Esophagus (tissue), 2 donors: ENCODE measurements around the gene DDAH1. TPM values are rescaled to one million over a fixed set of nuclear protein-coding genes. Genes with fewer than 3 reads are reported as not detected.

Experiments used
- H3K27ac ChIP-seq, 2 donors: one replicate each; pipeline ENCODE4 v1.5.1; 2013; ENCODE audit warnings: low read depth in 2 of 2, mild to moderate bottlenecking in 2 of 2, inconsistent platforms in 1 of 2, low read length in 1 of 2, moderate library complexity in 1 of 2
- H3K27me3 ChIP-seq, 2 donors: one replicate each; pipeline ENCODE4 v1.6.1; 2013; ENCODE audit warnings: low read length in 2 of 2, control low read depth in 1 of 2, mild to moderate bottlenecking in 1 of 2; ENCODE audit not compliant: insufficient read depth in 2 of 2, control insufficient read depth in 1 of 2
- H3K36me3 ChIP-seq, 2 donors: one replicate each; pipeline ENCODE4 v1.6.1; 2013; ENCODE audit warnings: low read length in 1 of 2; ENCODE audit not compliant: control insufficient read depth in 2 of 2, insufficient read depth in 2 of 2
- H3K4me1 ChIP-seq, 2 donors: one replicate each; pipeline ENCODE4 v1.6.1; 2013; ENCODE audit warnings: low read length in 1 of 2; ENCODE audit not compliant: control insufficient read depth in 2 of 2, insufficient read depth in 2 of 2
- H3K4me3 ChIP-seq, 2 donors: one replicate each; pipeline ENCODE4 v1.5.1; 2013; ENCODE audit warnings: low read length in 2 of 2, mild to moderate bottlenecking in 2 of 2, low read depth in 1 of 2, moderate library complexity in 1 of 2
- H3K9me3 ChIP-seq, 2 donors: one replicate each; pipeline ENCODE4 v1.6.1; 2013; ENCODE audit warnings: mild to moderate bottlenecking in 2 of 2, low read depth in 1 of 2, low read length in 1 of 2, moderate library complexity in 1 of 2; ENCODE audit not compliant: control insufficient read depth in 2 of 2, insufficient read depth in 1 of 2
- WGBS, 2 donors: extraction: QIAGEN DNeasy Blood & Tissue Kit; methylation state at CpG; one replicate each; pipeline ENCODE4 v1.1.7; 2013; 5-methylcytosine and 5-hydroxymethylcytosine counted together
- polyA plus RNA-seq, 2 donors: library from polyadenylated mRNA; stranded (reverse); fragments of 200-250 nt; gene quantifications; one replicate each; pipeline ENCODE4 v1.2.3, GENCODE V29; 2013
- donor health status: healthy with polysubstance abuse.
- donor health status: Bipolar disorder and iron deficiency.

DDAH1 gene
- polyA plus RNA-seq, 2 donors = 5.9 to 6.9 TPM

DNA sequence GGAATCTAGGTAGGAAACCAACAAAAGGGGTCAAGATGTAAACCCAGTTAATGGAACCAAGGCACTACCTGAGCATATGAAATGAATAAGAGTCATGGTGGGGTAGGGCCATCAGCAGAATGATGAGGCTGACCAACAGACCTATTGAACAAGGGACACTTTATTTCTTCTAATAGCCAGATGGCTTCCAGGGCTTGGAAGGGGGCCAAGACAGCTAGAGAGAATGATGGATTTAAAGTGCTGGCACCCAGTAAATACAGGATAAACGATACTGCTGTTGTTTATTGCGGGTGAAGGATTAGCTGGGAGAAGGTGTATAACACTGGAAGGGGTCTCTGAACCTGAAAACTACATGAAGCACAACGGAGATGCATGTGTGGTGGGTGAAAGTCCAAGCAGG, 15.6 kb downstream of the DDAH1 start:
- WGBS, 2 donors = 51 to 59% methylated on average over 3 of the region's 3 CpGs
- Histone ChIP-seq H3K4me3 (no peak overlapping the region), H3K27me3 (no peaks in the 10 kb centered on the region), H3K9me3 (no peaks in the 10 kb centered on the region), H3K36me3 (no peaks in the 10 kb centered on the region), H3K4me1 (peaks cover 2% of the 10 kb centered on the region in 2 donors), H3K27ac (no peak overlapping the region)

- H3K4me3 ChIP-seq = no peak overlapping the region
- H3K27ac ChIP-seq = no peak overlapping the region
- H3K4me1 ChIP-seq = peaks cover 2% of the 10 kb centered on the region in 2 donors
- no peaks in the 10 kb centered on the region for H3K9me3 ChIP-seq
- H3K27me3 ChIP-seq = no peaks in the 10 kb centered on the region
- WGBS, 2 donors = 68 to 74% methylated on average over 2 of the region's 2 CpGs
- H3K36me3 ChIP-seq = no peaks in the 10 kb centered on the region
These were observed 16.6 kb downstream of the DDAH1 start for GRCh38 chr1:85448358-85448757.

DNA sequence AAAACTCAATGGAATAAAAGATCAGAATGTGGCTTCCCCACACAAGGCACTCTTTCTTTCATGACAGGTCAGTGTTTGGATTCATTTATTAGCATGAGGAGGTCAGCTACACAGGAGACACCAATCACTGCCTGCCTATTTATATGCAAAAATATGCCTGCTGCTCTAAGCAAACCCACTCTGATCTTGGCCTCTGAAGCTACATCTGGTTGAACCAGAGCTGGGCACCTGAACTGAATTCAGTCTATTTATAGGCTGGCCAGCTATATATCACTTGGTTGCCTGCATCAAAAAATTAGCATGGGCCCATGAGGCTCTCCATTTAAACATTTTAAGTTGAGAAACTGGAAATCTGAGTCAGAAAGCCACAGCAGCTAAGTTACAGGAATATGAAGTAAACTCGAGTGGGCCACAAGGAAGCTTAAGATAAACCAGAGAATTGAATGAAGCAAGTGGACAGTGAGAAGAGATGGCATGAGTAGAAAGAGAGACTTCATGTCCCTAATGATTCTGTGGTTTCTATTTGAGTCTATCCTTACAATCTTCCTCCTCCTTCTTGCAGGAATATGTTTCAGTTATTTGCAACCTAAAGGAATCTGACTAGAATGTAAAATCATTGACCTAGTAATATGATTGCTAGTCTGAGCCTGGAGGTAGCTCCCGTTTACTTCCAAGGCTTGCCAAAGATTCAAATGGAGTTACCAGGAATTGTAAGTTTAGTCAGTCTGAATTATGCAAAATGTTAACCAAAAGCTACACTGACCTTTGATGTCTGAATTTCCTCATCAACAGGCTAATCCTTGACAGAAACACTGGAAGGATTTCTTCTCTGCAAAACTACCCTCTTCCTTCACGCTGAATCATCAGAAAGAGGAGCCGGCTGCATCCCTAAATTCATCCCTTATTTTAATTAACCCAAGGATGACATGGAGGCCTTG, 17.7 kb downstream of the DDAH1 start:
- H3K4me3 ChIP-seq = no peak overlapping the region
- H3K9me3 ChIP-seq = no peaks in the 10 kb centered on the region
- 79 to 87% methylated on average over 4 of the region's 4 CpGs for WGBS, 2 donors
- H3K4me1 ChIP-seq = peaks cover 2% of the 10 kb centered on the region in 2 donors
- H3K36me3 ChIP-seq = no peaks in the 10 kb centered on the region
- no peaks in the 10 kb centered on the region for H3K27me3 ChIP-seq
- H3K27ac ChIP-seq = no peak overlapping the region

DNA sequence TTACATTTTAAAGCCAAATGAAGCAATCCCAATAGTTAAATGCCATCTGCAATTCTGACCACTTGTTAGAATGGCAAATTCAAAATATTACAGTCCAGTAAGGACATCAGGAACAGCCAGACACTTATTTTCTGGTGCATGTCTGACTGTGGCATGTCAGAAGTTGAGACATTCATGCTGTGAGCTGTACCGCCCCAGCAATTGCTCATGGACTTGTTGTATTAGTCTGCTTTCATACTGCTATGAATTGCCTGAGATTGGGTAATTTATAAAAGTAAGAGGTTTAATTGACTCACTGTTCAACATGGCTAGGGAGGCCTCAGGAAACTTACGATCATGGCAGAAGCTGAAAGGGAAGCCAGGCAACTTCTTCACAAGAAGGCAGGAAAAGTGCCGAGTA, 19.1 kb downstream of the DDAH1 start:
- H3K27ac ChIP-seq = no peak overlapping the region
- H3K9me3 ChIP-seq = no peaks in the 10 kb centered on the region
- no peak overlapping the region for H3K4me3 ChIP-seq
- H3K36me3 ChIP-seq = no peaks in the 10 kb centered on the region
- H3K4me1 ChIP-seq = peaks cover 2 to 4% of the 10 kb centered on the region in 2 donors
- no peaks in the 10 kb centered on the region for H3K27me3 ChIP-seq
- 83 to 86% methylated on average over 3 of the region's 3 CpGs for WGBS, 2 donors

GRCh38 chr1:85444381-85444780, 20.6 kb downstream of the DDAH1 start:
- Histone ChIP-seq H3K27me3 (no peaks in the 10 kb centered on the region), H3K9me3 (no peaks in the 10 kb centered on the region), H3K4me3 (no peak overlapping the region), H3K27ac (no peak overlapping the region), H3K36me3 (no peaks in the 10 kb centered on the region), H3K4me1 (peaks cover 0 to 2% of the 10 kb centered on the region in 2 donors)
- WGBS, 2 donors = 92% methylated on average over 1 of the region's 1 CpG

DNA sequence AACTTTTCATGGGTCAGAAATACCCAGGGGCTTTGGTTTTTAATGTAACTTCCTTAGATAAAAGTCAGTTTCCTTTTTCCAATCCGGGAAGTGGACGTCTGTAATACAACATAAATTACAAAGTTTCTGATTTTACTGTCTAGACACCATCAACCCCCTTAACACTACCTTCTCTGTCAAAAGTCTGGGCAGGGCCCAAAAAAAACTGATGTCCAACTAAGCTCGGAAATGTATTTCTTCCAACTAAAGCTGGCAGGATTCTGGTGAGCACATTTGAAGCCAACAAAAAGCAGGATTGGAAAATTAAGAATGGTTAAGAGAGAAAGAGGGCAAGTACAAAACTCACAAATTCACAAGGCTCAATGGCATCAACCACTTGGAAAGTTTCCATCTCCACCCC, 24.3 kb downstream of the DDAH1 start:
- H3K36me3 ChIP-seq = no peaks in the 10 kb centered on the region
- H3K27ac ChIP-seq = no peak overlapping the region
- no peak overlapping the region for H3K4me3 ChIP-seq
- H3K9me3 ChIP-seq = no peaks in the 10 kb centered on the region
- WGBS, 2 donors = 38 to 43% methylated on average over 3 of the region's 3 CpGs
- H3K27me3 ChIP-seq = no peaks in the 10 kb centered on the region
- H3K4me1 ChIP-seq = peaks cover 0 to 2% of the 10 kb centered on the region in 2 donors

- Histone ChIP-seq H3K27ac (no peak overlapping the region), H3K9me3 (no peaks in the 10 kb centered on the region), H3K4me3 (no peak overlapping the region), H3K27me3 (no peaks in the 10 kb centered on the region), H3K36me3 (no peaks in the 10 kb centered on the region), H3K4me1 (peaks cover 0 to 2% of the 10 kb centered on the region in 2 donors)
- 65 to 71% methylated on average over 2 of the region's 2 CpGs for WGBS, 2 donors
These were observed 26.6 kb downstream of the DDAH1 start for GRCh38 chr1:85438353-85438752.

- no peaks in the 10 kb centered on the region for H3K9me3 ChIP-seq
- H3K27ac ChIP-seq = no peak overlapping the region
- H3K36me3 ChIP-seq = no peaks in the 10 kb centered on the region
- H3K4me3 ChIP-seq = no peak overlapping the region
- no peaks in the 10 kb centered on the region for H3K27me3 ChIP-seq
- 95 to 99% methylated on average over 3 of the region's 3 CpGs for WGBS, 2 donors
- peaks cover 0 to 2% of the 10 kb centered on the region in 2 donors for H3K4me1 ChIP-seq
These were observed 27.8 kb downstream of the DDAH1 start for GRCh38 chr1:85437139-85437538.

DNA sequence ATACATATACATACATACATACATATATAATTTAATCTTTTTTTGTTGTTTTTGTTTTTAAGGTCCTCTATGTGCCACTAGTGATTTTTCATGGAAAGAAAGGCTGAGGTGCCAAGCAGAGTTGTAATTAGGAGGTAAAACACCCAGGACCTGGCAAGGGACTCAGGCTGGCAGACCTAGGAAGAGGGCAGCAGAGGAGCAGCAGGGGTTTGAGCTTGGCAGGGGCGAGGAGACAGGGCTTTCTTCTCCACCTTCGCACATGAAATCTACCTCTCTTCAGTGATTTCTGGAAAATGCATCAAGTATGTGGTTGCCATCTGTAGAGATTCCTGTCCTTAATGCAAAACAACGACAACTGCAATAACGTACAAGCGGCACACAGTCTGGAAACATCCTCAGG, 31.9 kb downstream of the DDAH1 start:
- Histone ChIP-seq H3K4me3 (no peak overlapping the region), H3K27me3 (no peaks in the 10 kb centered on the region), H3K4me1 (no peaks in the 10 kb centered on the region), H3K27ac (no peak overlapping the region), H3K36me3 (no peaks in the 10 kb centered on the region), H3K9me3 (no peaks in the 10 kb centered on the region)
- 91 to 94% methylated on average over 5 of the region's 5 CpGs for WGBS, 2 donors
